Measurements from ENCODE around the gene AXDND1.
"Not testable (repeated sequence)": the region's sequence is repeated elsewhere in the genome, so short reads cannot be mapped to it uniquely, and the experiment has no call there.

AXDND1 gene

DNA sequence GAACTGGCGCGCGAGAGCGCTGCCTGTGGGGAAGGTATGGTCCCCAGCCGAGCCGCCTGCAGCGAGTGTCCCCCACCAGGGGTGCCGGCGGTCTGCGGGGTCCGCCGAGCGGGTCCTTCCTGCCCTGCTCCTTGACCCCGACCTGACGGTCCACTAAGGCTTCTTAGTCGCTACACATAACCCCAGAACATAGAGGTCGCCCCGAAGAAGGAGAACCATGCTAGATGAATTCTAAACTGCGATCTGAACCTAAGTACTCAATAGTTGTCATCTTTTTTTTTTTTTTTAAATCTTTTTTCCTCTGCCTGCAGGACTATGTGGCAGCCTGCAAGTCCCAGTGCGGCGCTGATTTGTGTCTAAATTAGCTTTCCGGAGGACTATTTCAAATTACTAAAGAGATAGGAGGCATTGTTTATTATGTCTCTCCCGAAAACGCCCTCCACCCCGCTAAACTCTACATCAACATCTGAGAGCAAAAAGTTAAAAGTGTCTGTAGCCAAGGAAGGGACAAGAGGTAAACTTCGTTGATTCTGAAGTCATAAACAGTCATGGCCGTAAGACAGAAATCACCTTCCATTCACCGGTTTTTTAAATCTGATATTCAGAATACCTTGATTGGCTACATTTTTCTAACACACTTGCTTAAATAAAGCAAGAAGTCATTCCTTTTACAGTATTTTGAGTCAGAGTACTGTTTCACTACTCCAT, 476 bp downstream of the AXDND1 start:
- no peak for DNase-seq (ENCODE audit: low read depth)

DNA sequence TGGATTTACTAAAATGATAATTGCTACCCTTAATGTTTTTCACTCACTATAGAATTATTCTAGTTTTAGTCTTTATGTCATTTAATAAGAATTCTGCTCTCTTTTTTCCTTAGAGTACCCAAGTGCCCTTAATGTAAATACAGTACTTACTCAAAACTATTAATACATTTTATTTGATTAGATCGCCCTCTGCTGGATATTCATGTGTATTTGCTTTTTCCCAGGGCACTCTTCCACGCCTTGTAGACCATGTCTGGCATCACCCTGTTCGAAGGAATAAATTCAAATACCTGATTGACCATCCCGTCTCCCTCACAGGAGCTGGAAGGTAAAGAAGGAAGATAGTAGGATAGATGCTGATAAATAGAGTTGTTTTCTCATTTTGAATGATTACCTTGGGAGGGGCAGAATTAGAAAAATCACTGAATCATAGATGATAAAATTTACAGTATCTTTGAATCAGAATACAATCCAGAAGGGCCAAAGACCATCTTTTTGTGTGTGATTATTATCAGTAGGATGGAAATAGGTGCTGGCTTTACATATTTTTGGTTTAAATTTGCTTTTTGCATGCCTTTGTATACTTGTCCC, 4.1 kb downstream of the AXDND1 start:
- DNase-seq (ENCODE audit: low read depth), result peak; percentile 17

DNA sequence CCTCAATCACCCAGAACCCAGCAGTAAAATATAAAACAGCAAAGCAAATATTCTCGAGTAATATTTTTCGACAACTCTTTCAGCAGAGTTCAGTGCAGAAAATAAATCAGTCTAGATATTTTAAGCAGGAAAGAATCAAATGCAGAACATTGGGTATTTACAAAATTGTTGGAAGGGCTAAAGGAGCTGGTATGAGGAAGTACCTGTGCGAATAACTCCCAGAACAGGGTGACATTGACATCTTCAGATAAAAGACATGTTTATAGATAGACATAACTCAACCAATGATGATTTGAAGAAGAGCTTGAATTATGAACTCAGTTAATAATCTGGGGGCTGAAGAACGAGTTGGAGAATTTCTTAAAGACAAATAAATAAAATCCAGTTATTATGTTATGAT, 6.4 kb downstream of the AXDND1 start:
- no peak for DNase-seq (ENCODE audit: low read depth)

DNA sequence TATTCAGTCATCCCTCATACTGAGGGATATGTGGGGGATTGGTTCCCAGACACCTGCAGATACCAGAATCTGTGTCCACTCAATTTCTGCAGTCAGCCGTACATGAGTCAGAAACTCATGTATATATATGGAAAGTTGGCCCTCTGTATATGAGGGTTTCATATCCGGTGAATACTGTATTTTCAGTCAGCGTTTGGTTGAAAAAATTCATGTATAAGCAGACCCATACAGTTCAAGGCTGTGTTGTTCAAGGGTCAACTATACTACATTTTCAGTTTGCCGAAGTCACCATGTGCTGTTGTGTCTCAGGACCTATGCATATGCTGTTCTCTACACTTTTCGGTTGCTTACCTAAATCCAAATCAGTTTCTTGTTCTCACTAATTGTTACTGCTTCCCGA, 10.5 kb downstream of the AXDND1 start:
- DNase-seq (ENCODE audit: low read depth), result no peak

DNA sequence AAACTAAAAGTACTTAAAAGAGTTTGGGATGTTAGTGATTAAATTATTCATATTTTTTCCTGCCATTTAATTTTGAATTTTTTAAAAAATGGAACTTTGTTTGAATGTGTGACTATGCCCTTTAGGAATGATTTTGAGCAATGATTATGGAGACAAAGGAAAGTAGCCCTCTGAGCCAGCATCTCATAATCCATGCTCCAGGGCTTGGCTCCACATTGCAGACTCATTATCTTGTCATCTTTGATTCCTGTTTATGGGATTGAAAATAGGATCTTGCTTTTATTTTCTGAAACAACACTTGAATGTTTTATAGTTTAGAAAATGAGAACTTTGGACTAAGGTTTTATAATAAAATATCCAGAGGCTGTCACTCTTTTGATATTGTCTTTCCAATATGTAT, 14.5 kb downstream of the AXDND1 start:
- no peak for DNase-seq (ENCODE audit: low read depth)

DNA sequence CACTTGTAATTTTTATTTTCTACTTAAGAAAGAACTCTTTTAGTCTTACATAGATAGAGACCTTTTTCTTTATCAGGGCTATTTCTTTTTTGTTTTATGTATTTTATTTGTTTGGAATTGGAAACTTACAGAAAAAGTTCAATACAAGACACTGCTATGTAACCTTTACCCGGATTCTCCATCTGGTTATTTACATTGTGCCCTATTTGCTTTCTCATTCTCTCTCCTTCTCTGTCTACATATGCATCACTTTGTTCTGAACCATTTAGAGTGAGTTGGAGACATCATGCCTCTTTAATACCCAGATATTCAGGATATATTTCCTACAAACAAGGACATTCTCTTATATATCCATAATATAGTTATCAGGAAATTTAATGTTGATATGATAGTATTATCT, 18.3 kb downstream of the AXDND1 start:
- DNase-seq (ENCODE audit: low read depth), result no peak

DNA sequence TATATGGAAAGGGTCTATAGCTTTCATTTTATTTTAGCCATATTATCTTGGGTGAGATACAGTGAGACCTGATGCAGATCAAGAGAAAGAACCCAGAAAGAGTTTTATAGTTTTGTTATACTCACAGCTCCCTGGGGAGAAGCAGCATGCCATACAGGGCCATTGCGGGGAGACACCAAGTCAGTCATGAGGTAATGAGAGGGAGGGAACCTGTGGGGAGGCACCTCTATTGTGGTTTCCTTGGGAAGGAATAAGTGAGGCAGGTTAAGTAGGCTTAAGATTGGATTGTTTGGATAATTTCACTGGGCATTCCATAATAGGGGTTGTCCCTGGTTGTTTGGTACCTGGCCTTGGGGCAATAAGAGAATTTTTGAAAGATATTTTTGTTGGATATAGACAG, 19.7 kb downstream of the AXDND1 start:
- DNase-seq (ENCODE audit: low read depth), result no peak

DNA sequence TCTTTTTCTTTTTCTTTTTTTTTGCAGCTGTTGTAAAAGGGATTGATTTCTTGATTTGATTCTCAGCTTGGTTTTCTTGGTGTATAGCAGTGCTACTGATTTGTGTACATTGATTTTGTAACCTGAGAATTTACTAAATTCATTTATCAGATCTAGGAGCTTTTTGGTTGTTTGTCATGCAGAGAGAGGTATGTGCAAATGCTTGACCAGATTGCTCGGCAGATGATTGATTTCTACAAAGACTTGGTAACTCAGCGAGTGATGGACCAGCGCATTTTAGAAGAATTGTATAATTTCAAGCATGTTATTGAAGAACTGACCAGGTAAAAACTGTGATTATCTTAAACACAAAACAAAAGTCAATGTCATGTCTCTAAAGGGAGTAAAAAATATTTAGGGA, 27.9 kb downstream of the AXDND1 start:
- DNase-seq (ENCODE audit: low read depth), result no peak

DNA sequence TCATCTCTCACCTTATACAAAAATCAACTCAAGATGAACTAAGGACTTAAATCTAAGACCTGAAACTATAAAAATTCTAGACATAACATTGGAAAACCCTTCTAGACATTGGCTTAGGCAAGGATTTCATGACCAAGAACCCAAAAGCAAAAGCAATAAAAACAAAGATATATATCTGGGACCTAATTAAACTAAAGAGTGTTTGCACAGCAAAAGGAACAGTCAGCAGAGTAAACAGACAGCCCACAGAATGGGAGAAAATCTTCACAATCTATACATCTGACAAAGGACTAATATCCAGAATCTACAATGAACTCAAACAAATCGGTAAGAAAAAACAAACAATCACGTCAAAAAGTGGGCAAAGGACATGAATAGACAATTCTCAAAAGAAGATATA, 33.6 kb downstream of the AXDND1 start:
- not testable (repeated sequence) for DNase-seq (ENCODE audit: low read depth)

DNA sequence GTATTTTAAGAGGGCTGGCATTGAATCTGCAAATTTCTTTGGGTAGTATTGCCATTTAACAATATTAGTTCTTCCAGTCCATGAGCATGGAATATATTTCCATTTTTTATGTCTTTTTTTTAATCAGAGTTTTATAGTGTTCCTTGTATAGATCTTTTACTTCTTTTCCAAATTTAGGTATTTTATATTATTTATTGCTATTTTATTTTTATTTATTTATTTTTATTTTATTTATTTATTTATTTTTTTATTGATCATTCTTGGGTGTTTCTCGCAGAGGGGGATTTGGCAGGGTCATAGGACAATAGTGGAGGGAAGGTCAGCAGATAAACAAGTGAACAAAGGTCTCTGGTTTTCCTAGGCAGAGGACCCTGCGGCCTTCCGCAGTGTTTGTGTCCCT, 52.0 kb downstream of the AXDND1 start:
- not testable (repeated sequence) for DNase-seq (ENCODE audit: low read depth)

DNA sequence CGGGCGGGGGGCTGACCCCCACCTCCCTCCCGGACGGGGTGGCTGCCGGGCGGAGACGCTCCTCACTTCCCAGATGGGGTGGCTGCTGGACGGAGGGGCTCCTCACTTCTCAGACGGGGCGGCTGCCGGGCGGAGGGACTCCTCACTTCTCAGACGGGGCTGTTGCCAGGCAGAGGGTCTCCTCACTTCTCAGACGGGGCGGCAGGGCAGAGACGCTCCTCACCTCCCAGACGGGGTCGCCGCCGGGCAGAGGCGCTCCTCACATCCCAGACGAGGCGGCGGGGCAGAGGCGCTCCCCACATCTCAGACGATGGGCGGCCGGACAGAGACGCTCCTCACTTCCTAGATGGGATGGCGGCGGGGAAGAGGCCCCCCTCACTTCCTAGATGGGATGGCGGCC, 52.9 kb downstream of the AXDND1 start:
- not testable (repeated sequence) for DNase-seq (ENCODE audit: low read depth)

DNA sequence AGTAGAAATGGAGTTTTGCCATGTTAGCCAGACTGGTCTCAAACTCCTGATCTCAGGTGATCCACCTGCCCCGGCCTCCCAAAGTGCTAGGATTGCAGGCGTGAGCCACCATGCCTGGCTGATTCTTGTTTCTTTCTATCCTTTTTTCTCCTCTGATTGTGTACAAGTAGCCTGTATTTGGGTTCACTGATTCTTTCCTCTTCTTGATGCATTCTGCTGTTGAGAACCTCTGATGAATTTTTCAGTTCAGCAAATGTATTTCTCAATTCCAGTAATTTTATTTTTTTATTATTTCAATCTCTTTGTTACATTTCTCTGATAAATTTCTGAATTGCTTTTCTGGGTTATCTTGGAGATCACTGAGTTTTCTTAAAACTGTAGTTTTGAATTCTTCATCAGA, 58.8 kb downstream of the AXDND1 start:
- DNase-seq (ENCODE audit: low read depth), result no peak

DNA sequence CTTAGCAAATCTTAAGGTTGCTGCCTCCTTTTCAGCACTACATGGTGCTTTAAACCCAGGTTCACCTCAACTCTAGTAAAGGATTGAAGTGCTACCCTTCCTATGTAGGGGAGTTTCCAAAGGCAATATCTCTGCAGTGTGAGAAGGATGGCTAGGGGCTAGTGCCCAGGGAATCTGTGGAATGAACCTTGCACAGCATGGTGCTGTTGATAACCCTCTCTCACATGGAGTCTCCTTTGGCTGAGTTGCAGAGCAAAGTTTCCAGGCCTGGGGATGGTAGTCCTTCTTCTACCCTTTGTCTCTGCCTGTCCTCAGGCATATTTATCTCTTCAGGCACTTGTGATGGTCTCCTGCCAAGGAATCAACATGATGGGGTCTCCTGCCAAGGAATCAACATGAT, 59.4 kb downstream of the AXDND1 start:
- no peak for DNase-seq (ENCODE audit: low read depth)

DNA sequence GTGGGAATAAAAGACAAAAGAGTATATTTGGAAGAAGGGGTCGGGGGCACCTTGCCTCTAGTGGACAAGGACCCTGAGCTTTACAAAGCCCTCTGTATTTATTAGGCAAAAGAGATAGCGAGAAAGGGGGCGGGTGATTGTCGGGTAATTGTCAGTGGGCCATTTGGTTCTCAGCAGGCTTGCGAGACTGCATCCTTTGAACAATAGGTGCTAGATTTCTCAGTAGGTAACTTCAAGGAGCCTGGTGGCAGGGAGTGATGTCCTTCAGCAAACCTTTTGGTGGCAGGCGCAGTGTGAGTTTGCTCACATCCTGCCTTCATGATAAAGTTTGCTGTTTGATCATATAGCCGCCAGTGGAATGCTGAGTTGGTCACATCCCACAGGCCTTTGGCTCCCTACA, 71.4 kb downstream of the AXDND1 start:
- DNase-seq (ENCODE audit: low read depth), result no peak

DNA sequence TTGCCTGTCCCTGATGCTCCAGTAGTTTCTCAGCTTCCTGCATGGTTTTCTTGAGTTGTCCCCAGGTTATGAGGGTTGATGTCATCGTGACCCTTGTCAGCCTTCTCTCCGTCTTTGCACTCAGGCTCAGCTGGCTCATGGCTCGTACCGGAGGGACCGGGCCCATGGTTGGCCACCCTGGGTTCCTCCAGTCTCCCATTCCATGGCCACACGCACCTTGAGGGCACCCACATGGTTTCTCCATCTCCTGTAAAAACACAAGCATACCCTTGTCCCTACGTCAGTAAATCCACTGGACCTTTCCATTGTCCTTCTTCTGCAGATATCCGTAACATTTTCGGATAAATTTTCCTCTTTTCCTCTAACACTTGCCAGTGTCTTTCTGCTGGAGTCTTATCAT, 73.9 kb downstream of the AXDND1 start:
- not testable (repeated sequence) for DNase-seq (ENCODE audit: low read depth)

DNA sequence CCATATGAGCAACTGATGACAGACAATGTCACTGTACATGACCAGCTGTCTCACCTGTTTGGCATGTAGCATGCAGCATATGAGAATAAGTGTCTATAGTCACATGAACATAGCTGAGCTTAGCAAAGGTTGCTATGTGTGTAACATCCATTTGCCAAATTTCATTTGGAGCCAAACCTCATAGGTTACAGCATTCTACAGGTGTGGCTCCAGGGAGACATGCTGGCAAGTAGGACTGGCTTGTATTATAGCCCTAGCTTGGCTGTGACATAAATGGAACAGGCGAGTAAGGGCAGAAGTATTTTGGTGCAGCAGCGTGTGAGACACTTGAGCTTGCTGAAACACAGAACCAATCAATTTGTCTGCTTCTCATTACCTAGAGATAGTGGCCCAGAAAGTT, 74.5 kb downstream of the AXDND1 start:
- DNase-seq (ENCODE audit: low read depth), result not testable (repeated sequence)

DNA sequence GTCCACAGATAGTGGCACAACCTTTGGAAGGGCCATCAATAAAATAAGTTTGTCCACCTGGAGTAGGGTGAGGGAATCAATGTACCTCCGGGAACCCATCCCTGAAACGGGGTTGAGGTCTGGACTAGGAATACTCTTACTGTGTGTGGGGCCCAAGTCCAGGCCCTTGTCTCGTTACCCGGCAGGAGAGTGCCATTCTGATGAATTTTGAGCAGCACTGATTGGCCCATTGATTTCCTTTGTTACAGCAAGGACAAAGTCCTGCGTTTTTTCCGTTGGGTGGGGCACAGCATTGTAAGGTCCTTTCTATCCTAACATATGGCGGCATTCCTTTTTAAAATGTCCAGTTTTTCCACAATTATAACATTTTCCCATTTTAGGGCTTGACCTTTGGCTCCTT, 75.2 kb downstream of the AXDND1 start:
- DNase-seq (ENCODE audit: low read depth), result no peak

DNA sequence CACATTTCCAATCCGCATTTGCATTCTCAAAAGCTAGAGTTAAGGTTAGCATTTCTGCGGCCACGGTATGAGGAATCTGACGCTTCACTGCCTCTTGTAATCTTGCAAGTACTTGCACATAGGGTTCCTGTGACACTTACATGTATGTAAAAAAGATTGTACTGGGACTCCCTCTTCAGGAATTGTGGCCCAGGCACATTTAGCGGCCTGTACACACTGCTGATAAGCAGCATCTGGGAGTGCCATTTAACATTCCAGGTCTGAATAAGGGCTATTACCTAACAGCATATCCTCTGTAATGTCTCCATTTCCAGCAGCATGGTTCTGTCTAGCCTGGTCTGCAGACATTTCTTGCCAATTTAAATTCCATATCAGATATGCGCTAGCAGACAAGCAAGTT, 75.7 kb downstream of the AXDND1 start:
- DNase-seq (ENCODE audit: low read depth), result no peak

DNA sequence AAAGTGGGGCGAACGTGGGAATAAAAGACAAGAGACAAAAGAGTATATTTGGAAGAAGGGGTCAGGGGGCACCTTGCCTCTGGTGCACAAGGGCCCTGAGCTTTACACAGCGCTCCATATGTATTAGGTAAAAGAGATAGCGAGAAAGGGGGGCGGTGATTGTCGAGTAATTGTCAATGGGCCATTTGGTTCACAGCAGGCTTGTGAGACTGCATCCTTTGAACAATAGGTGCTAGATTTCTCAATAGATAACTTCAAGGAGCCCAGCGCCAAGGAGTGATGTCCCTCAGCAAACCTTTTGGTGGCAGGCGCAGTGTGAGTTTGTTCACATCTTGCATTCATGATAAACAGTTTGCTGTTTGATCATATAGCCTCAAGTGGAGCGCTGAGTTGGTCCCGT, 77.1 kb downstream of the AXDND1 start:
- DNase-seq (ENCODE audit: low read depth), result not testable (repeated sequence)

DNA sequence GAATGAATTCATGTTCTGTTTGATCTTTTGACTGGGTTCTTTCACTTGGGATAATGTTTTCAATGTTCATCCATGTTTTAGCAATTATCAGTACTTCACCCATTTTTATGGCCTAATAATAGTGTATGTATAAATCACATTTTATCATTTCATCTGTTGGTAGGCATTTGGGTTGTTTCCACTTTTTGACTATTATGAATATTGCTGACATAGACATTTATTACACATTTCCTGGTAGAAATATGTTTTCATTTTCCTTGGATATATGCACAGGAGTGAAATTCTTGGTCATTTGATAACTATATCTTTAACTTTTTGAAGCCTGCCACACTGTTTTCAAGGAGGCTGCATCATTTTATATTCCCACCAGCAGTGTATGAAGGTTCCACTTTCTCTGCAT, 79.8 kb downstream of the AXDND1 start:
- no peak for DNase-seq (ENCODE audit: low read depth)

DNA sequence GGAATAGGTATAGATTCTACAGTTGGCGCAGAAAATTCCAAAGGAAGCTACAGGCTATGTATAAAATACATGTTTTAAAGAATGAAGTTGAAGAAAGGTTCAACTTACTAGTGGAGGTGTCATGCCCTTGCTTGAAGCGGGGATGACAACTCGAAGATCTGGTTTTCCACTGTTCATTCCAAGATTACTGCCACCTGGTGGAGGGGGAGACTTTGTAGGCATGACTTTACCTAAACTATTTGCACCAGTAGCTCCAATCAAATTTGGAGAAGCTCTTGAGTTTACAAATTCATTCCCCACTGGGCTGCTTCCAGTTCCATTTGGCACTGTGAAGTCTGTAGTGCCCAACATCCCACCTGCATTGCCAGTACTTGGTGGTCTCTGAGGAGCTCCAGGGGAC, 81.7 kb downstream of the AXDND1 start:
- DNase-seq (ENCODE audit: low read depth), result no peak

DNA sequence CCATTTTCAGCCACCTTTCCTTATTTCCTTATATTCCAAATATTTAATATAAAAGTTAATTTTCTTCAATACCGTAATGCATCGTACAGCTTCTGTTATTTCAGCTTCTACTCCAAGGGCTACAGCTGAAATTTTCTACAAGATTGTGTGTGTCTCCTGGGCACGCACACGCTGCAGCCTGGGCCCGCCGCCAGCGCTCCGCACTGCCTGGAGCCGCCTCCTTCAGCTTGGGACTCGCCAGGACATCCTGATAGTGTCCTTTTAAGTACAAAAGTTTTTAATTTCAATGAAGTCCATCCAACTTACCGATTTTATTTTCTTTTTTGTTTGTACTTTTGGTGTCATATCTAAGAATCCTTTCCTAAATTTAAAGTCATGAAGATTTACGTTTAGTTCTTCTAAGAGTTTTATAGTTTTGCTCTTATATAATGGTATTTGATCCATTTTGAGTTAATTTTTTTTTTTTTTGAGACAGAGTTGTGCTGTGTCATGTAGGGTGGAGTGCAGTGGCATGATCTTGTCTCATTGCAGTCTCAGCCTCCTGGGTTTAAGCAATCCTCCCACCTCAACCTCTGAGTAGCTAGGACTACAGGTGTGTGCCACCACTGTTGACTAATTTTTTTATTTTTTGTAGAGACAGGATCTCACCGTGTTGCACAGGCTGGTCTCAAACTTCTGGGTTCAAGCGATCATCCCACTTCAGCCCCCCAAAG, 82.8 kb downstream of the AXDND1 start:
- DNase-seq (ENCODE audit: low read depth), result no peak

DNA sequence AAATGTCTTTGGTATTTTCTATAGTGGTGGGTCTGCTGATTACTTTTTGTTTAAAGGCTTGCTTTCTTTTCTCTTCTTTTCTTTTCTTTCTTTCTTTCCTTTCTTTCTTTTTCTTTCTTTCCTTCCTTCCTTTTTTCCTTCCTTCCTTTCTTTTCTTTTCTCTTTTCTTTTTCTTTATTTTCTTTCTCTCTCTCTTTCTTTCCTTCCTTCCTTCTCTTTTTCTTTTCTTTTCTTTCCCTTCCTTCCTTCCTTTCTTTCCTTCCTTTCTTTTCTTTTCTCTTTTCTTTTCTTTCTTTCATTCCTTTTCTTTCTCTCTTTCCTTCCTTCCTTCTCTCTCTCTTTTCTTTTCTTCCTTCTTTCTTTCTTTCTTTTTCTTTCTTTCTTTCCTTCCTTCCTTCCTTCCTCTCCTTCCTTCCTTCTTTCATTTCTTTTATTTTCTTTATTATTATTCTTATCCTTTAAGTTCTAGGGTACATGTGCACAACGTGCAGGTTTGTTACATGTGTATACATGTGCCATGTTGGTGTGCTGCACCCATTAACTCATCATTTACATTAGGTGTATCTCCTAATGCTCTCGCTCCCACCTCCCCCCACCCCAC, 93.9 kb downstream of the AXDND1 start:
- DNase-seq (ENCODE audit: low read depth), result not testable (repeated sequence)
